Measurements from ENCODE around the gene DENND1B.
"Not testable (repeated sequence)": the region's sequence is repeated elsewhere in the genome, so short reads cannot be mapped to it uniquely, and the experiment has no call there.

GRCh38 chr1:197491505-197491904, 283.8 kb downstream of the DENND1B start:
- TF ChIP-seq, protein P1, sequence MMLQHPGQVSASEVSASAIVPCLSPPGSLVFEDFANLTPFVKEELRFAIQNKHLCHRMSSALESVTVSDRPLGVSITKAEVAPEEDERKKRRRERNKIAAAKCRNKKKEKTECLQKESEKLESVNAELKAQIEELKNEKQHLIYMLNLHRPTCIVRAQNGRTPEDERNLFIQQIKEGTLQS (IDR thresholded peaks at IDR 0.05; ENCODE audit: insufficient read depth, low read depth, low read length), result not testable (repeated sequence)
- not testable (repeated sequence) for TF ChIP-seq CTCF (IDR thresholded peaks at IDR 0.05; ENCODE audit: control extremely low read depth in 1 of 3, insufficient read depth in 1 of 3, low read depth in 1 of 3, low read length in 3 of 3); CEBPB (IDR thresholded peaks at IDR 0.05; ENCODE audit: low read depth, low read length); RFX5 (IDR thresholded peaks at IDR 0.05; ENCODE audit: borderline replicate concordance, low read depth, low read length); SIN3A (conservative IDR thresholded peaks at IDR 0.05 in 1 of 2, IDR thresholded peaks at IDR 0.05 in 1 of 2; ENCODE audit: low read depth in 1 of 2, low read length in 2 of 2); JUN (IDR thresholded peaks at IDR 0.05; ENCODE audit: low read depth, low read length); BRCA1 (IDR thresholded peaks at IDR 0.05; ENCODE audit: low read depth, low read length)

All from H1 (cell line).